Caco-2 (cell line): Measurements from ENCODE around the gene BIN2. TPM values are rescaled to one million over a fixed set of nuclear protein-coding genes. Genes with fewer than 3 reads are reported as not detected.
A peak's percentile ranks its signal among the peaks of the same experiment; 100 is the strongest.

Experiments
- BruUV-seq: library from RNA; stranded (reverse); fragments of 400-500 nt; replicated peaks from 2 replicates; lab custom pipeline; 2021; lab: Mats Ljungman, UMichigan
- CTCF ChIA-PET: fragments of 300-600 bp; sonication (Branson Sonifier 250); formaldehyde crosslinking; loops from one replicate; lab custom pipeline; 2022; ENCODE audit warnings: antibody characterized with exemption; lab: Charles Lee
- POLR2A ChIA-PET: fragments of 300-600 bp; sonication (Branson Sonifier 250); formaldehyde crosslinking; loops from one replicate; lab custom pipeline; 2022; ENCODE audit warnings: antibody characterized with exemption; lab: Charles Lee
- DNase-seq, 2 experiments: peaks; one replicate each; pipeline versions ENCODE4 v3.0.0 to v3.0.0-alpha.2; 2020 to 2022
- H3K27me3 ChIP-seq: replicated peaks from 2 replicates; pipeline ENCODE4 v1.6.0; 2011; ENCODE audit warnings: low read length; ENCODE audit not compliant: control insufficient read depth, insufficient read depth
- H3K36me3 ChIP-seq: 2 replicates; pipeline ENCODE4 v1.5.1; 2011; ENCODE audit warnings: low read length; ENCODE audit not compliant: control insufficient read depth, insufficient read depth
- H3K4me1 ChIP-seq: fragments of 250-450 bp; sonication (Bioruptor Pico); 2 replicates; pipeline ENCODE4 v1.5.1; 2020; ENCODE audit warnings: mild to moderate bottlenecking
- H3K4me3 ChIP-seq: 2 replicates; pipeline ENCODE4 v1.5.1; 2011; ENCODE audit warnings: low read depth, mild to moderate bottlenecking, control low read depth, low read length
- H3K9me3 ChIP-seq: fragments of 250-450 bp; sonication (Bioruptor Pico); 2 replicates; pipeline ENCODE4 v1.5.1; 2020; ENCODE audit warnings: mild to moderate bottlenecking, moderate library complexity
- H3K27ac Mint-ChIP-seq: one replicate; pipeline ENCODE4 v1.8.0; 2022; ENCODE audit warnings: mixed read lengths; ENCODE audit not compliant: unreplicated experiment
- H3K27me3 Mint-ChIP-seq: one replicate; pipeline ENCODE4 v1.8.0; 2022; ENCODE audit warnings: mixed read lengths; ENCODE audit not compliant: insufficient read depth, unreplicated experiment
- H3K36me3 Mint-ChIP-seq: one replicate; pipeline ENCODE4 v1.8.0; 2022; ENCODE audit warnings: mild to moderate bottlenecking, mixed read lengths; ENCODE audit not compliant: insufficient read depth, unreplicated experiment
- H3K4me1 Mint-ChIP-seq: one replicate; pipeline ENCODE4 v1.8.0; 2022; ENCODE audit warnings: low read depth, mixed read lengths; ENCODE audit not compliant: unreplicated experiment
- H3K4me3 Mint-ChIP-seq: one replicate; pipeline ENCODE4 v1.8.0; 2022; ENCODE audit warnings: mild to moderate bottlenecking, moderate library complexity, mixed read lengths; ENCODE audit not compliant: unreplicated experiment
- H3K9me3 Mint-ChIP-seq: one replicate; pipeline ENCODE4 v1.8.0; 2022; ENCODE audit warnings: mixed read lengths; ENCODE audit not compliant: unreplicated experiment
- CTCF ChIP-seq, 2 experiments: fragments of 200-600 bp in 1 of 2; IDR thresholded peaks; 1 replicate in 1 of 2; 2 replicates in 1 of 2; pipeline versions ENCODE4 v1.5.1 to v1.8.0; 2011 to 2022; ENCODE audit warnings: antibody characterized with exemption in 1 of 2, control low read depth in 1 of 2, inconsistent platforms in 1 of 2, low read depth in 1 of 2, low read length in 1 of 2, mild to moderate bottlenecking in 1 of 2, moderate library complexity in 1 of 2; ENCODE audit not compliant: insufficient read depth in 1 of 2, severe bottlenecking in 1 of 2, unreplicated experiment in 1 of 2
- intact Hi-C: fragments of 100-400 bp; cut with micrococcal nuclease; formaldehyde crosslinking; loops from one replicate; pipeline ENCODE4 v1.10.0; 2022; ENCODE audit not compliant: unreplicated experiment
- total RNA-seq: library from RNA; stranded (reverse); gene quantifications from 2 replicates; pipeline ENCODE4 v1.2.3, GENCODE V29; 2022

BIN2 gene
- total RNA-seq, 1 experiment from 2014 or later, result 0.18 TPM

- CTCF ChIA-PET, result interaction anchor here (0.6 kb wide), 1 partner anchor 99 kb away, joined by 3 read pairs; no protein-coding TSS in a partner anchor
- POLR2A ChIA-PET, result no interaction called here
- no peaks in the 10 kb centered on the region for H3K9me3 Mint-ChIP-seq
- intact Hi-C loops, result no loop called here
- H3K4me1 Mint-ChIP-seq, result no peaks in the 10 kb centered on the region
- peaks cover 4% of the 10 kb centered on the region for H3K36me3 ChIP-seq
- no peak for DNase-seq
- no peaks in the 10 kb centered on the region for H3K27me3 Mint-ChIP-seq
- no peaks in the 10 kb centered on the region for H3K4me1 ChIP-seq
- peak in 1 of 2 experiments; percentile 26 for TF ChIP-seq CTCF (IDR thresholded peaks at IDR 0.05; ENCODE audit: insufficient read depth in 1 of 2, low read depth in 1 of 2, low read length in 1 of 2, severe bottlenecking in 1 of 2, unreplicated experiment in 1 of 2)
- H3K9me3 ChIP-seq, result no peaks in the 10 kb centered on the region
- no peaks in the 10 kb centered on the region for H3K27me3 ChIP-seq
- no peak overlapping the region for H3K4me3 Mint-ChIP-seq
- no peak overlapping the region for H3K4me3 ChIP-seq
- BruUV-seq, result no TSS peak
- no peak overlapping the region for H3K27ac Mint-ChIP-seq
- peaks cover 89% of the 10 kb centered on the region for H3K36me3 Mint-ChIP-seq
Measured at GRCh38 chr12:51246254-51246853, 77.6 kb downstream of the BIN2 start.

GRCh38 chr12:51245476-51246253, 78.3 kb downstream of the BIN2 start:
- no peak overlapping the region for H3K27ac Mint-ChIP-seq
- H3K27me3 Mint-ChIP-seq, result no peaks in the 10 kb centered on the region
- Histone ChIP-seq H3K9me3 (no peaks in the 10 kb centered on the region), H3K4me1 (peaks cover 7% of the 10 kb centered on the region), H3K27me3 (no peaks in the 10 kb centered on the region), H3K4me3 (no peak overlapping the region), H3K36me3 (peaks cover 6% of the 10 kb centered on the region)
- peaks cover 4% of the 10 kb centered on the region for H3K4me1 Mint-ChIP-seq
- ChIA-PET POLR2A (no interaction called here), CTCF (interaction anchor here (0.6 kb wide), 1 partner anchor 100 kb away, joined by 3 read pairs; no protein-coding TSS in a partner anchor)
- no peak overlapping the region for H3K4me3 Mint-ChIP-seq
- TSS peak; percentile 73 for BruUV-seq
- H3K36me3 Mint-ChIP-seq, result peaks cover 91% of the 10 kb centered on the region
- no peaks in the 10 kb centered on the region for H3K9me3 Mint-ChIP-seq
- no peak for DNase-seq
- no peak for TF ChIP-seq CTCF (IDR thresholded peaks at IDR 0.05; ENCODE audit: insufficient read depth in 1 of 2, low read depth in 1 of 2, low read length in 1 of 2, severe bottlenecking in 1 of 2, unreplicated experiment in 1 of 2)
- intact Hi-C loops, result no loop called here

GRCh38 chr12:51244269-51244668, 79.7 kb downstream of the BIN2 start:
- H3K36me3 ChIP-seq, result peaks cover 6% of the 10 kb centered on the region
- no peak overlapping the region for H3K4me3 ChIP-seq
- ChIA-PET CTCF (interaction anchor here (0.6 kb wide), 1 partner anchor 178 kb away, joined by 3 read pairs; no protein-coding TSS in a partner anchor), POLR2A (interaction anchor here (0.6 to 1.0 kb wide), 3 partner anchors 96 to 155 kb away, joined by 3 to 9 read pairs (median 6); no protein-coding TSS in a partner anchor)
- no TSS peak for BruUV-seq
- Mint-ChIP-seq H3K4me1 (peaks cover 5% of the 10 kb centered on the region), H3K4me3 (no peak overlapping the region), H3K27me3 (no peaks in the 10 kb centered on the region), H3K36me3 (peaks cover 90% of the 10 kb centered on the region), H3K9me3 (no peaks in the 10 kb centered on the region), H3K27ac (no peak overlapping the region)
- intact Hi-C loops, result no loop called here
- no peaks in the 10 kb centered on the region for H3K27me3 ChIP-seq
- H3K9me3 ChIP-seq, result no peaks in the 10 kb centered on the region
- TF ChIP-seq CTCF (IDR thresholded peaks at IDR 0.05; ENCODE audit: insufficient read depth in 1 of 2, low read depth in 1 of 2, low read length in 1 of 2, severe bottlenecking in 1 of 2, unreplicated experiment in 1 of 2), result no peak
- H3K4me1 ChIP-seq, result peaks cover 17% of the 10 kb centered on the region
- no peak for DNase-seq
